ENCODE results near the gene FAM131A.

GRCh38 chr3:184384856-184385422 lies 47.5 kb downstream of the FAM131A start:
- no peak for TF ChIP-seq CTCF (IDR thresholded peaks at IDR 0.05)
- no peak for TF ChIP-seq POLR2A (IDR thresholded peaks at IDR 0.05)
